Adrenal gland (tissue), 5 donors: ENCODE results near the gene RIPK3.

ENCODE experiments used
- POLR2A ChIP-seq, 2 donors: fragments of 450-650 bp; IDR thresholded peaks; one replicate each; pipeline ENCODE4 v1.6.1; 2017; ENCODE audit warnings: antibody characterized with exemption in 2 of 2, mild to moderate bottlenecking in 2 of 2, moderate library complexity in 1 of 2
- TF ChIP-seq, protein P1 (sequence below), 6 experiments: fragments of 450-650 bp in 4 of 6; fragments of 200-600 bp in 2 of 6; sonication (generic) in 1 of 6; IDR thresholded peaks; 1 replicate in 5 of 6; 2 replicates in 1 of 6; pipeline versions ENCODE4 v1.5.1 to v1.8.0; 2016 to 2021; ENCODE audit warnings: antibody characterized with exemption in 6 of 6, mild to moderate bottlenecking in 2 of 6, moderate library complexity in 1 of 6
- donor health status: DM: no; HTN: no; CAD: no.

DNA sequence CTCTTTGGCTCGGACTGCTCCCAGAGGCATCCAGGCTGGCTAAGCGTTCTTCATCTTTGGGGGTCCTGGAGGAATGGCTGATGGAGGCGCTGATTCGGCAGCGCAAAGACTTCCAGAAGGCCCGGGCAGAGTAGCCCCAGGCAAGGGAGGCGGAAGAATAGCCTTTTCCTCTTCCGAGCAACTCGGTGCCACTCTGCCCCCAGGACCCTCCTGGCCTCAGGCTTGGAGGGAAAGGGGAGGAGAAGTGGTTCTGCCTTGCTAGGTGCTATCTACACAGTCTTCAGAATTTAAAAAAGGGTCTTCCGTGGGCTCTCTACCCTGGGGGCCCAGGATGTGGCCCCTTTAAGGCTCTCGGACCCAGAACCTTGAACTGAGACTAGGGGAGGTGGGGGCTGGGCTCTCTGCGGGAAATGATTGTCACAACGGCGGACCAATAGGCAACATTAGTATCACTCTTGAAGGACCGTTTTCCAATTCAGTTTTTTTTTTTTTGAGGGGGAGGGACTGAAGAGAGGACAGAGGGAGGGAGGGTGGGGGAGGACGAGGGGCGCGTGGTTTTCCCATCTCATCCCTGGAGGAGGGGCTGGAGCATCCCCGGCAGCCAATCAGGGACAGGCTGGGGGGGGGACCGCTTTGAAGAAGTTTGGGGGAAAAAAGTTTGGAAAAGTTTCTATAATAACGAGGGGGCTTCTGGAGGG, 27.9 kb upstream of the RIPK3 start, which contains the start of gene NFATC4:
- peak in 1 of 2 donors; percentile 19 for TF ChIP-seq POLR2A (IDR thresholded peaks at IDR 0.05)
- TF ChIP-seq, protein P1, sequence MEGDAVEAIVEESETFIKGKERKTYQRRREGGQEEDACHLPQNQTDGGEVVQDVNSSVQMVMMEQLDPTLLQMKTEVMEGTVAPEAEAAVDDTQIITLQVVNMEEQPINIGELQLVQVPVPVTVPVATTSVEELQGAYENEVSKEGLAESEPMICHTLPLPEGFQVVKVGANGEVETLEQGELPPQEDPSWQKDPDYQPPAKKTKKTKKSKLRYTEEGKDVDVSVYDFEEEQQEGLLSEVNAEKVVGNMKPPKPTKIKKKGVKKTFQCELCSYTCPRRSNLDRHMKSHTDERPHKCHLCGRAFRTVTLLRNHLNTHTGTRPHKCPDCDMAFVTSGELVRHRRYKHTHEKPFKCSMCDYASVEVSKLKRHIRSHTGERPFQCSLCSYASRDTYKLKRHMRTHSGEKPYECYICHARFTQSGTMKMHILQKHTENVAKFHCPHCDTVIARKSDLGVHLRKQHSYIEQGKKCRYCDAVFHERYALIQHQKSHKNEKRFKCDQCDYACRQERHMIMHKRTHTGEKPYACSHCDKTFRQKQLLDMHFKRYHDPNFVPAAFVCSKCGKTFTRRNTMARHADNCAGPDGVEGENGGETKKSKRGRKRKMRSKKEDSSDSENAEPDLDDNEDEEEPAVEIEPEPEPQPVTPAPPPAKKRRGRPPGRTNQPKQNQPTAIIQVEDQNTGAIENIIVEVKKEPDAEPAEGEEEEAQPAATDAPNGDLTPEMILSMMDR (IDR thresholded peaks at IDR 0.05), result no peak
